GM19324 (cell line): ENCODE measurements around the gene OR4D1.

ENCODE experiments used
- ATAC-seq: cut with Tn5 transposase; IDR thresholded peaks from one replicate; pipeline ENCODE4 v1.9.1; 2021; ENCODE audit warnings: mild to moderate bottlenecking, moderate library complexity; ENCODE audit not compliant: unreplicated experiment, low FRiP score

Gene OR4D1

DNA sequence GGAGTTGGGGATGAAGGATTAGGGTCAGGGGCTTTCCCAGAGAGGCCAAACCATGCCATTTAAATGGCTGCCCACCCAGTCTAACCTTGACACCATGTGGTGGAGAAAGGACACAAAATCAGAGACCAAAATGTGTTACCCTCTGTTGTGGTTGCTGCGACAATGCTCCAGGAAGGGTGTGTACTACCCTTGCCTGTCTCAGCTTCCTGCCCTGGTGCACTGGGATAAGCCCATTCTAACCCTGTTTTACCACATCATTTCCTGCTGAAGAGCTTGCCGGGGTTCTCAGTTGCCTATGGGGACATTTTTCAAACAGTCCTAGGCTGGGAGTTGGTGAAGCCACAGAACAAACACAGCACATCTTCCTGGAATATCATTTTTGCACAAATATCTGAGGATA lies 4.9 kb downstream of the OR4D1 start:
- ATAC-seq, result no peak

DNA sequence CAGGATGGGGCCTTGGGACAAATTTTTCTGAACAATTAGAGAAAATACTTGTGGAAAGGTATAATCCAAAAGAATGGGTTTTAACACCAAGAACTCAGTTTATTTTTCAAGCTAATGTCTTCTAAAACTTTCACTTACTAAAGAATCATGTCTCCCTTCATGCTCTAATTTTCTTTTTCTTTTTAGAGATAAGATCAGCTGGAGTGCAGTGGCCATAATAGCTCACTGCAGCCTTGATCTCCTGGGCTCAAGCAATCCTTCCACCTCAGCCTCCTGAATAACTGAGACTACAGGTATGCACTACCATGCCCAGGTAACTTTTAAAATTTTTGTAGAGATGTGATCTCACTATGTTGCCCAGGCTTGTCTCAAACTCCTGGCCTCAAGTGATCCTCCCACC lies 5.5 kb downstream of the OR4D1 start:
- no peak for ATAC-seq

DNA sequence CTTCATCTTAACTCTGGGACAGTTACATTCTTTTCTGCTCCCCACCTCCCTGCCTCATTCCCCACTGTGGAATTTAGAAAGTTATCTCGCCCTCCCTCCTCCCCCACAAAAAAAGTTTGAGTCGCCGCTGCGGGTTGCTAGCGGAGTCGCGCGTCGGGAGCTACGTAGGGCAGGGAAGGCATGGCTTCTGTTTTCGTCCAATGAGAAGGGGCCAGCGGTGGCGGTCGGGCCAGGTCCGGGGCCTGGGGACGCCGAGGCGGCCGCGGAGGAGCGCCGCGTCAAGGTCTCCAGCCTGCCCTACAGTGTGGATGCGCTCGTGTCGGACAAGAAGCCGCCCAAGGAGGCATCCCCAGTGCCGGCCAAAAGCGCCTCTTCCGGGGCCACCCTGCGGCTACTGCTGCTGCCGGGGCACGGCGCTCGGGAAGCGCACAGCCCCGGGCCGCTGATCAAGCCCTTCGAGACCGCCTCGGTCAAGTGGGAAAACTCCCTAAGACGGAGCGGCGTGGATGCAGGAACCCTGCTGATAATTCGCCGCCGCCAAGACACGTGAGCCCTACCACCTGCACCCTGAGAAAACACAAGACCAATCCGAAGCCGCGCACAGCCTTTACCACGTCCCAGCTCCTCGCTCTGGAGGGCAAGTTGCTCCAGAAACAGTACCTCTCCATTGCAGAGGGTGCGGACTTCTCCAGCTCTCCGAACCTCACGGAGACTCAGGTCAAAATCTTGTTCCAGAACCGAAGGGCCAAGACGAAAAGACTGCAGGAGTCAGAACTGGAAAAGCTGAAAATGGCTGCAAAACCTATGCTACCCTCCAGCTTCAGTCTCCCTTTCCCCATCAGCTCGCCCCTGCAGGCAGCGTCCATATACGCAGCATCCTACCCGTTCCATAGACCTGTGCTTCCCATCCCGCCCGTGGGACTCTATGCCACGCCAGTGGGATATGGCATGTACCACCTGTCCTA lies 8.9 kb downstream of the OR4D1 start:
- ATAC-seq, result no peak

DNA sequence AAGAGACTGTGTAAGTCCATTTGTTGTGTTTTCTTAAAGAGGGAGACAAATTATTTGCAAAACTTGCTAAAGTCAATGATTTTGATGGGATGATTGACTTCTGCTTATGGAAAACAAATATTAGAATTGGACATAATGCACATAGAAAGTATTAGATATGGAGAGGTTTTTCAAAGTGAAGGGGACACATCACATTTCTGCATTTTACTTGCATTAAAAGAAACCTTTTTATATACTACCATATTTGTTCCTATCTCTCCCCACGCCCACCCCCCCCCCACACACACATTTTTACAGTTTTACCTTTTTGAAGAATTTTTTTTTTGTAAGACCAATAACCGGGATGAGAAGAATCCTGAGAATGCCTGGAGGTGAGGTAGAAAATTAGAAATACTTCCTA lies 10.0 kb downstream of the OR4D1 start:
- no peak for ATAC-seq

DNA sequence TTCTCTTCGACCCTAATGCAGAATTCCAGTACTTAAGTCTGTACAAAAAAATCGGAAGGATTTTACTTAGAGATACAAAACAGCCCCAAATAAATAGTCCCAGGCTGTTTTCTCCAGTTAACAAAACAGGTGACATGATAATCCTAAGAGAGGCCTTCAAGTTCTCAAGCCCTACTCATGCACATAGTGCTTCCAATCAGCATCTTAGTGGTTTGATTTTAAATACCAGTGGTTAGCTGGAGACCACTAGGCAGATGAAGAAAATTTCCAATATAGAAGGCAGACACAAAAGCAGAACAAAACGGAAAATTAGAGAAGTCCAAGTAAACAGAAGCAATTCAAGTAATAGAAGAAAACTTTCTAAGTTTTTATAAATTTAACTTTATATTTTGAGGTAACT lies 13.4 kb downstream of the OR4D1 start:
- ATAC-seq, result no peak

DNA sequence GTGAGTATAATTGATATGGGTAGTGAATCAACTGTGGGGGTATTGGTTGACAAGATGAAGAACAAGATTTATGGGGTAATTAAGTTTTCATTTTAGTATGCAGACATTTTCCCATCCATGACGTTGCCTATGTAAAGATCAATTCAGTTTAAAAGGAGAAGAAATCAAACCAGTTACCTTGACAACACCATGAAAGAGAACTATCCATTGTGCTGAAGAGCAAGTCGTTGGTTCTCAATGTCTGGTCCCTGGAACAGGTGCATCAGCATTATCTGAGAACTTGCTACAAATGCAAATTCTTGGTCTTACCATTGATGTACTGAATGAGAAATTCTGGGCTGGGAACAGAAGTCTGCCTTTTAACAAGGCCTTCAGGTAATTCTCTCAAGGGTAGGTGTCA lies 17.8 kb downstream of the OR4D1 start:
- no peak for ATAC-seq

DNA sequence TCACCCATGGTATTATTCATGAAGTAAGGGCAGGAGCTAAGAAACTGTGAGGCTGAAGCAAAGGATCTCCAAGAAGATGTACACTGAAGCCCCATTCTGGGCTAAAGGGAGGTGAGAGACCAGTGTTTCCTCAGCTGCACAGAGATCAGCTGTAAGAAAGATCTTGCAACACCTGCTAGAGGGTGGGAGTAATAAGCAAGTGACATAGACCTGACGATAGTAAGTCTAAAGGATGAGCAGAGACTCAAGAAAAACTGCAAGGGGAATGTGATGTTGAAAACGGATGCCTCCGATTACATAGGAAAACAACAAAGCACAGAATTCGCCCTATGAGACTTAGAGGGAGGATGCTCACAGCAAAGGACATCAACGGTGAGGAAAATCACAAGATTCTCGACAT lies 18.5 kb downstream of the OR4D1 start, which contains the start of gene OR4D2:
Gene OR4D2 (plus strand): TSS at position 301 of the 400 bp plus-strand sequence. CDS start 2,674 bp downstream, outside the sequence.
- no peak for ATAC-seq

DNA sequence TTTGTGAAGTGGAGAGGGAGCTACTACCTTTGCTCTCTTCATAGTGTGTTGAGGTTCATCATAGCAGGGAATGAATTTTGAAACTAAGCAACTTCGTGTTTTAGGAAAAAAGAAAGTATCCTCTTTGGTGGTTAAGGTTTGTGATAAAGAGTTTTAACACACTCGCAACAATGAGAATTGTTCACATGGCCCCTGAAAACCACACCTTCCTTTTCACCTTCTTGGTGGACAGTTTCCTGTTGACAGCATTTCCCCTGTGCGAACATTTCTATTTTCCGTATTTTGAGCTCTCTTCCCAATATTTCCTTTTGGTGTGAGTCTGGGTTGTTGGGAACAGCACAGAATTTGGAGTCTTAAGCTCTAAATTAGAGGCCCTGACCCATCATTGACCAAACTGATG lies 22.4 kb downstream of the OR4D1 start:
- no peak for ATAC-seq

DNA sequence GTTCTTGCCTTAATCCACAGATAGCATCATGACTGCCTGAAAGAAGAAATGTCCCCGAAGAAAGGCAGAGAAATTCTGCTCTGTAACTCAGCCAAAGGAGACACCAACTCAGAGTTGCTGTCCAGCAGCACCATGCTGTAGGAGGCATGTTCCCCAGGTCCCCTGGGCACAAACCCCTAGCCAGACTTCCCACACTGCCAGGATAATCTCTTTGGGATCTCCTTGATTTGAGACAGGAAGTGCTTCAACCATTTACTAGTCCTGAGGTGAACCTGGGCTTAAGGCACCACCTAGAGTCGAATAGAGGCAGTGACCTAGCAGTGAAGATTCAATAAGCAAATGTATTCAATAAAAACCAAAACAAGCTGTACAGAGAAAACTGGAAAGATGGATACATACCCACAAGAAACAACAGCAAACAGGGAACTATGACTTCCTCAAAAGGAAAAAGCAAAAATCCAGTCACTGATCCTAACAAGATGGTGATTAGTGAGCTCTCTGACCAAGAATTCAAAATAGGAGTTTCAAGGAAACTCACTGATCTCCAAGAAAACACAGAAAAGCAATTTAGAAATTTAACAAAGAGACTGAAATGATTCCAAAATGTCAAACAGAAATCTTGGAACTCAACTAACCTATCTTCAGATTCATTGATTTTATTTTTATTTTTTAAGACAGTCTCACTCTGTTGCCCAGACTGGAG lies 24.3 kb downstream of the OR4D1 start:
- ATAC-seq, result no peak

DNA sequence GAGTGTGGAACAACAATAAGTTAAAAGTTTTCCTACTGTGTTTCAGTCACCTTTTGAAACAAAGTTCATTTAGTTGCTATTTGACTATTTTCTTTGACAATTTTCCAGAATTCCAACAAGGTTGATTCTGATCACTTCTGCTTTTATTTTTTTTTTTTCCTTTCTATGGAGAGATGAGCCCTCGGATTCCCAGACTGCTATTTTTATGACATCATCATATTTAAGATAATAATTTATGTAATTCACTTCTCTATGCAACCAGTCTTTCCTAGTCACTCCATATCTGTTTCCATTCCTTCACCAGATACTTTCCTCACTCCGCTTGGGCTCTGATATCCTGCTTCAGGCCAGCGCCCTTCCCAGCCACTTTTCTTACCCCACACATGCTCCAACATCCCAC lies 26.7 kb downstream of the OR4D1 start:
- ATAC-seq, result no peak

DNA sequence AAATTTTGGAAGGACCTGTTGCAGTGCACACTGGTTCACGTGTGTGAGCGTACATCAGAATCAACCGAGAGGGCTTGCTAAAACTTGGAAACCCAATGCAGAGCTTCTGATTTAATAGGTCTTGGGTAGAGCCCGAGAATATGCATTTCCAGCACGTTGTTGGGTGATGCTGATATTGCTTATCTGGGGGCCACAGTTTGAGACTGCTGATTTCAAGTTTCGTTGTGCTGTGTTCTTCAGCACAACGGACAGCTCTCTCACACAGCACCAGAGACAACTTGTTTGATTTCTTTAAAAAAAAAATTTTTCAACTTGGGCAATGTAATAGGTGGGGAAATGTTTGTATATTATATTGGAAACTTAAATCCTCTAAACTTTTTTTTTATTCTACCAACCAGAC lies 28.0 kb downstream of the OR4D1 start:
- no peak for ATAC-seq

DNA sequence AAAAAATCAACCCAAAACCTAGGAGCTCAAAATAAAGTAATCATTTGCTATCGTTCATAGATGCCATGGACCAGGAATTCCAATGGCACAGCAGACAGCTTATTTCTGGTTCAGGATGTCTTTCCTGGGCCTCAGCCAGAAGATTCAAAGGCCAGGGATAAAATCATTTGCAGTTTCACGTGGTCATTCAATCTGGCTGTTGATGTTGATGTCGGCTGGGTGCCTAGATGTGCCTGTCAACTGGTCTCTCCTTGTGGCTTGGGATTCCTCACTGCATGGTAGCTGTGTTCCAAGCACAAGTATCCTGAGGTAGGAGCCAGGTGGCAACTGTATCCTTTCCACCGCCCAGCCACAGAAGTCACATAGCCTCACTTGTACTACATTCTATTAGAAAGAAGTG lies 33.6 kb downstream of the OR4D1 start:
- no peak for ATAC-seq

DNA sequence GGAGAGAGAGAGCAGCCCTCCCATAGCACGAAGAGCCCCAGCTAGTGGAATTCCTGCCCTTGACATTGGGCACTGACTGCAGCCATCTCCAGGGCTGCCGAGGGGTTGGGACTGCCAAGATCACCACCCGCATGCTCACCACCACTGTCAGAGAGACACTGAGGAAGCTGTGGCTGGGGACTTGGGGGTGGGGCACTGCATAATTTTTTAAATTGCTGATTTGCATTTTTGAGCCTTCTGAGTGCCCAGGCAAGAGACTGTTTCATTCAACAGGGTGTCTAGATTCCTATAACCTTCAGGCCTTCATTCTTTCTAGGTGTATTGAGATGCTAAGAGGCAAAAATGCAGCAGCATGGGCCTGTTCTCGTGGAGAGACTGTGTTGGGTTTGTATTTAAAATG lies 35.3 kb downstream of the OR4D1 start:
- no peak for ATAC-seq

DNA sequence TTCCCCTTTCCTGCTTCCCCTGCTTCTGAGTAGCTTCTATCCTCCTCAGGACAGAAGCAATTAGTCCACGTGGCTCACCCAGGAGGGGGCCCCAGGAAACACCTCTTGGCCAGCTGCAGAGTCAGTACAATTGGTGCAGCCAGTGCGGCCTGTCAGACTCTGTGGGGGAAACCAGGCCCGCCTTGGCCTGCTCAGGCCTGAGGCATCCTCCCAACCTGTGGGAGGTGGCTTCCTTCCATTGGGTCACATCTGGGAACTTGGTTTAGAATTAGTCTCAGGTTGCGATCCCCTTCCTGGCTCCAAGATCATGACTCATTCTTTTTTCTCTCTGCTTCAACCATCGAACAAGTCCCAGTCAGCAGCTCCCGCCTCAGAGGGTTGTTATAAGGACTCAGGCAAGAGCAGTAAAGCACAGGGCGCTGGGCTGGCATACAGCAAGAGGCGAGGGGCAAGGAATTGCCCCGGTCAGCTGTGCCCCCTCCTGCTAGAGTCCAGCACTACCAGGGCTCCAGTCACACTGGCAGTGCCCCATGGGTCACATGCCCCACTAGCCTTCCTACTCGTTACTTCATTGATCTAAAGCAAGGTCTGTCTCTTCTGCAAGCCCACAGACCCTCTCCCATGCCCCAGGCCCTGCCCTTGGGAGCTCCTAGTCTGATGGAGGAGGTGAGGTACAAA lies 36.3 kb downstream of the OR4D1 start:
- ATAC-seq, result no peak

DNA sequence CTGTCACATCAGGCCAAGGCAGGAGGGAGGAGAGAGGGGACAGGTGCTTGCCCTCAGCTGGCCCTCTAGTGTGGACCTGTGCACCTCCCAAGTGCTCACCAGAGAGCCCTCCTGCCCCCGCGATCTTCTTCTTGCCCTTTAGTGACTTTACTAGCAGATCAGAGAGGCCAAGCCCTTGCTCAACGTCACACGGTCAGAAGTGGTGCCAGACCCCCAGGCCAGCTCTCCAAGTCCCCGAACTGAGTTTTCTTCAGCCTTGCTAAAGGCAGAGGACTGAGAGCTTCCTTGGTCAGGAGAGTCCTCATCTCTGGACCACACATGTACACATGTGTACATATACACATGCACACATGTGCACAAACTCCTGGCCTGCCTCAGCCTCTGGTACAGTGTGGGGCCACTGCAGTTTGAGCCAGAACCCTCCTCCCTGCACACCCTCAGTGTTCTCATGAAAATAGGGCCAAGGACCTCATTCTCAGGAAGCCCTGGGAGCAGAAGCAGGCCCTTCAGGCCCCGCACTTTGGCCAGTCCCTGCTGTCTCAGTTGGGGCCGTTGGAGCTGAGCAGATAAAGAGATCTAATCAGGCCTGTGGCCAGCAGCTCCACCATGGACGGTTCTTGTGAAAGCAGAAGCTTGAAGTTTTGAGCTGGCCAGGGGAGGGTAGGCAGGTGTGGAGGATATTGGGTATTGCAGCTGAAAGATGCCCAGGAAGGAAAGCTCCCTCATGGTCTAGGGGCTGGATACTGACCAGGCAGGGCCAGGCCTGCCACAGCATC lies 37.0 kb downstream of the OR4D1 start:
- ATAC-seq, result no peak

DNA sequence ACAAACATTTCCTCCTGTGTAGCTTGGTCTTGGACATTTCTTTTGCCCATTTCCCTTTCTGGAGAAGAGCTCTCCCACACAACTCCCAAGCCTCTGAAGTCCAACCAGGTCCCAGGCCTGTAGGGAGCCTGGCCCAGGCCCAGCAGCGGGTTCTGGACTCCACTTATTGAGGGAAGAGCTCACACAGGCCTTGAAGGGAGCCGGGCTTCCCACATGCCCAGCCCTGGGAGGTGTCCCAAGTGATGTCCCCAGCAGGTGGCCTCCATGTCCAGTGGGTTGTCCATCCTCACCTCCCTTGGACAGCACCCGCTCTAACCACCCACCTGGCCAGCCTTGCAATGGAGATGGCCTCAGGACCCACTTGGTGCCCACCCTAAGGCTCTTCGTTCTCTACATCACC lies 38.4 kb downstream of the OR4D1 start:
- no peak for ATAC-seq

DNA sequence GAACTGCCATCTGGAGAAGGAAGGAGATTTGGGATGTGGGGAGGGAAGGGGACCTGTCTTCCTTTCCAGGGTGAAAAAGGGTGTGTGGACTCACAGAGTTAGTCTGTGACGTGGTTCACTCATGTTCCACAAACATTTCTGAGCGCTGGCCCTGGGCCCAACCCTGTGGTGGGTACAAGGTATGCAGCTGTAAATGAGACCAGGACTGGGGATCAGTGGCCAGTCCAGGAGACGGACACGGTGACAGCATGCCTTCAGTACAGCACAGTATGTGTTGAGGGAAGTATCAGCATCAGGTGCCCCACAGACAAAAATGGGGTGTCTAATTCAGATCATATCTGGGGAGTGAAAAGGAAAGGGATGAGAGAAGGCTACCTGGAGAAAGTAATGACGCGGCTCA lies 38.9 kb downstream of the OR4D1 start:
- no peak for ATAC-seq

DNA sequence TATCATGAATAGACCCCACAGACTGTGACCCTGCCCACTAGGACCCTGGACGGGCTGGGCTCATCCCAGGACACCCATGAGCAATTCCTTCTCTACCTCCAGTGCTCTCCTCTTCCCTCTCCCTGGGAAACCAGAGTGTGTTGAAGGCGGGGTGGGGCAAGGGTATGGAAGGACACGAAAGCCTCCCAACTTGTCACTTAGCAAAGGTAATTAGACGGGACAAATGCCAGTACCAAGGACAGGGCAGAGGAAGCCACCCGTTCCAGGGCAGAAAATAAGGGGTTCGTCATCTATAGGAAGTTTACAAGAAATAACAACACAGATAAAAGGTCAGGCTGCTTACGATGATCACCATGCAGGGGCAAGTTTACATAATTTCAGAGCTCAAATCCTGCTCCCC lies 39.5 kb downstream of the OR4D1 start:
- ATAC-seq, result no peak

DNA sequence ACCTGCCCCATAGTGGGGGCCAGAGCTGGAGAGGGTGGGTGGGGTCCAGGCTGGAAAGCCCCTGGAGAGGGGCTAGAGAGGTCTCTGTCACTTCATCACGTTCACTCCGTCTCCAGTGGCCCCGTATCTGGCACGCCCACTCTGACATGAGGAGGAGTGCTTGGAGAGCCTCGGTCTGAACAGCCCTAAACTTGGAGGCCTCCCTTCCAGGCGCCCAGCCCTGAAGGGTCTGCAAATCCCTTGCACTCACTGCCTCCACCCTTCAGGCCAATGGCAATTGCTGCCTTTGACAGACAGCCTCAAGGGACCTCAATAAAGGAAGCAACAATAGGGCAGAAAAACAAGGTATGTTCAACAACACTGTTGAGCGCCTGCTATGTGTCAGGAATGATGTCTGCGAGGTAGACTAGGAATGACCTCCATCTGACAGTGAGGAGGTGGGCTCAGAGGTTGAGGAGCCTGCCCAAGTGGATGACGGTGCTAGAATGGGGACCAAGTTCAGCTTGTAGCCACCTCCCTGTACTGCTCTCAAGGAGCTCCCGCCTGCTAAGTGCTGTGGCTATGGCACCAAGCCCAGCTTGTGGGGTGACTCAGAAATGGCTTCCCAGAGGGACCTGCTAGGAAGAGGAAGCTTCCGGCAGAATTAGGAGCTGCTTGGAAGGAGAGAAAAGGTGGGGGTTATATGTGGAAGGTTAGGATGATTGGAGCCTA lies 41.4 kb downstream of the OR4D1 start:
- ATAC-seq, result no peak
